Measurements from ENCODE around the gene DAP3.

DNA sequence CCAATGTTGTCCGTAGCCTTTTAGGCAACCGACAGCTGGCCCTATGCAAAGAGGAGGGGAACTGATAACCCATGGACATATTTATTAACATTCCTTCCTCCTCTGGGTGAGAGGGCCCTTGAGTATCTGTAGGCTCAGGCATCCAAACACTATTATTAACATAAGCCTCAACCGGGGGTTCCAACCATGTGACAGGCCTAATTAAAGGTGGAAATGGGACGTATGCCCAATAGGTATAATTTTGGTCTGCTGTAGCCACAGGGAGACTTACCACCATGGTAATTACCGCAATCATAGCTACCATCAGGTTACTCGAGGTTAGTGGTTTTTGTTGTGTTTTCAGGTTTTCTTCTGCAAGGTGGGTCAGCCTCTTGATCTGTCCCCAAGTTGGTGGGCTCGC lies 5.3 kb downstream of the DAP3 start:
- TF ChIP-seq, protein P1, sequence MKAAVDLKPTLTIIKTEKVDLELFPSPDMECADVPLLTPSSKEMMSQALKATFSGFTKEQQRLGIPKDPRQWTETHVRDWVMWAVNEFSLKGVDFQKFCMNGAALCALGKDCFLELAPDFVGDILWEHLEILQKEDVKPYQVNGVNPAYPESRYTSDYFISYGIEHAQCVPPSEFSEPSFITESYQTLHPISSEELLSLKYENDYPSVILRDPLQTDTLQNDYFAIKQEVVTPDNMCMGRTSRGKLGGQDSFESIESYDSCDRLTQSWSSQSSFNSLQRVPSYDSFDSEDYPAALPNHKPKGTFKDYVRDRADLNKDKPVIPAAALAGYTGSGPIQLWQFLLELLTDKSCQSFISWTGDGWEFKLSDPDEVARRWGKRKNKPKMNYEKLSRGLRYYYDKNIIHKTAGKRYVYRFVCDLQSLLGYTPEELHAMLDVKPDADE (CRISPR knock-in tag; IDR thresholded peaks at IDR 0.05) = no peak
- TF ChIP-seq, protein P2, sequence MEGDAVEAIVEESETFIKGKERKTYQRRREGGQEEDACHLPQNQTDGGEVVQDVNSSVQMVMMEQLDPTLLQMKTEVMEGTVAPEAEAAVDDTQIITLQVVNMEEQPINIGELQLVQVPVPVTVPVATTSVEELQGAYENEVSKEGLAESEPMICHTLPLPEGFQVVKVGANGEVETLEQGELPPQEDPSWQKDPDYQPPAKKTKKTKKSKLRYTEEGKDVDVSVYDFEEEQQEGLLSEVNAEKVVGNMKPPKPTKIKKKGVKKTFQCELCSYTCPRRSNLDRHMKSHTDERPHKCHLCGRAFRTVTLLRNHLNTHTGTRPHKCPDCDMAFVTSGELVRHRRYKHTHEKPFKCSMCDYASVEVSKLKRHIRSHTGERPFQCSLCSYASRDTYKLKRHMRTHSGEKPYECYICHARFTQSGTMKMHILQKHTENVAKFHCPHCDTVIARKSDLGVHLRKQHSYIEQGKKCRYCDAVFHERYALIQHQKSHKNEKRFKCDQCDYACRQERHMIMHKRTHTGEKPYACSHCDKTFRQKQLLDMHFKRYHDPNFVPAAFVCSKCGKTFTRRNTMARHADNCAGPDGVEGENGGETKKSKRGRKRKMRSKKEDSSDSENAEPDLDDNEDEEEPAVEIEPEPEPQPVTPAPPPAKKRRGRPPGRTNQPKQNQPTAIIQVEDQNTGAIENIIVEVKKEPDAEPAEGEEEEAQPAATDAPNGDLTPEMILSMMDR (CRISPR knock-in tag; IDR thresholded peaks at IDR 0.05) = no peak
- TF ChIP-seq, protein P3, sequence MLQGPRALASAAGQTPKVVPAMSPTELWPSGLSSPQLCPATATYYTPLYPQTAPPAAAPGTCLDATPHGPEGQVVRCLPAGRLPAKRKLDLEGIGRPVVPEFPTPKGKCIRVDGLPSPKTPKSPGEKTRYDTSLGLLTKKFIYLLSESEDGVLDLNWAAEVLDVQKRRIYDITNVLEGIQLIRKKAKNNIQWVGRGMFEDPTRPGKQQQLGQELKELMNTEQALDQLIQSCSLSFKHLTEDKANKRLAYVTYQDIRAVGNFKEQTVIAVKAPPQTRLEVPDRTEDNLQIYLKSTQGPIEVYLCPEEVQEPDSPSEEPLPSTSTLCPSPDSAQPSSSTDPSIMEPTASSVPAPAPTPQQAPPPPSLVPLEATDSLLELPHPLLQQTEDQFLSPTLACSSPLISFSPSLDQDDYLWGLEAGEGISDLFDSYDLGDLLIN (CRISPR knock-in tag; IDR thresholded peaks at IDR 0.05; ENCODE audit: borderline replicate concordance) = no peak
- TF ChIP-seq MEIS2 (CRISPR knock-in tag; IDR thresholded peaks at IDR 0.05) (no peak), PCBP1 (IDR thresholded peaks at IDR 0.05; ENCODE audit: borderline replicate concordance, low read depth, low read length) (no peak), KDM1A (CRISPR knock-in tag; IDR thresholded peaks at IDR 0.05) (no peak), ZNF431 (CRISPR knock-in tag; IDR thresholded peaks at IDR 0.05; ENCODE audit: borderline replicate concordance, low read depth) (no peak), SUZ12 (IDR thresholded peaks at IDR 0.05; ENCODE audit: low read depth, low read length) (no peak), MEIS1 (CRISPR knock-in tag; IDR thresholded peaks at IDR 0.05; ENCODE audit: borderline replicate concordance) (no peak), HNF4G (IDR thresholded peaks at IDR 0.05; ENCODE audit: borderline replicate concordance, low read depth, low read length) (no peak), HNF4G (CRISPR knock-in tag; IDR thresholded peaks at IDR 0.05; ENCODE audit: borderline replicate concordance, low read depth) (no peak), KAT7 (CRISPR knock-in tag; IDR thresholded peaks at IDR 0.05; ENCODE audit: borderline replicate concordance) (no peak), CEBPB (IDR thresholded peaks at IDR 0.05; ENCODE audit: borderline replicate concordance, low read depth, low read length) (no peak)
- TF ChIP-seq, protein P4, sequence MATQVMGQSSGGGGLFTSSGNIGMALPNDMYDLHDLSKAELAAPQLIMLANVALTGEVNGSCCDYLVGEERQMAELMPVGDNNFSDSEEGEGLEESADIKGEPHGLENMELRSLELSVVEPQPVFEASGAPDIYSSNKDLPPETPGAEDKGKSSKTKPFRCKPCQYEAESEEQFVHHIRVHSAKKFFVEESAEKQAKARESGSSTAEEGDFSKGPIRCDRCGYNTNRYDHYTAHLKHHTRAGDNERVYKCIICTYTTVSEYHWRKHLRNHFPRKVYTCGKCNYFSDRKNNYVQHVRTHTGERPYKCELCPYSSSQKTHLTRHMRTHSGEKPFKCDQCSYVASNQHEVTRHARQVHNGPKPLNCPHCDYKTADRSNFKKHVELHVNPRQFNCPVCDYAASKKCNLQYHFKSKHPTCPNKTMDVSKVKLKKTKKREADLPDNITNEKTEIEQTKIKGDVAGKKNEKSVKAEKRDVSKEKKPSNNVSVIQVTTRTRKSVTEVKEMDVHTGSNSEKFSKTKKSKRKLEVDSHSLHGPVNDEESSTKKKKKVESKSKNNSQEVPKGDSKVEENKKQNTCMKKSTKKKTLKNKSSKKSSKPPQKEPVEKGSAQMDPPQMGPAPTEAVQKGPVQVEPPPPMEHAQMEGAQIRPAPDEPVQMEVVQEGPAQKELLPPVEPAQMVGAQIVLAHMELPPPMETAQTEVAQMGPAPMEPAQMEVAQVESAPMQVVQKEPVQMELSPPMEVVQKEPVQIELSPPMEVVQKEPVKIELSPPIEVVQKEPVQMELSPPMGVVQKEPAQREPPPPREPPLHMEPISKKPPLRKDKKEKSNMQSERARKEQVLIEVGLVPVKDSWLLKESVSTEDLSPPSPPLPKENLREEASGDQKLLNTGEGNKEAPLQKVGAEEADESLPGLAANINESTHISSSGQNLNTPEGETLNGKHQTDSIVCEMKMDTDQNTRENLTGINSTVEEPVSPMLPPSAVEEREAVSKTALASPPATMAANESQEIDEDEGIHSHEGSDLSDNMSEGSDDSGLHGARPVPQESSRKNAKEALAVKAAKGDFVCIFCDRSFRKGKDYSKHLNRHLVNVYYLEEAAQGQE (IDR thresholded peaks at IDR 0.05; ENCODE audit: borderline replicate concordance in 1 of 2, low read depth in 1 of 2, low read length in 2 of 2) = no peak
